ENCODE results near the gene CXCL14.

Gene CXCL14

GRCh38 chr5:135578685-135579341 is at the start of gene CXCL14:
Gene CXCL14, minus strand, starts transcription at chr5:135578991. Its CDS starts 213 bp downstream, at chr5:135578778.
- H3K27me3 Mint-ChIP-seq: peaks cover 74% of the 10 kb centered on the region
- ATAC-seq (replicated peaks; ENCODE audit: extremely low read depth, poor library complexity, severe bottlenecking): no peak

DNA sequence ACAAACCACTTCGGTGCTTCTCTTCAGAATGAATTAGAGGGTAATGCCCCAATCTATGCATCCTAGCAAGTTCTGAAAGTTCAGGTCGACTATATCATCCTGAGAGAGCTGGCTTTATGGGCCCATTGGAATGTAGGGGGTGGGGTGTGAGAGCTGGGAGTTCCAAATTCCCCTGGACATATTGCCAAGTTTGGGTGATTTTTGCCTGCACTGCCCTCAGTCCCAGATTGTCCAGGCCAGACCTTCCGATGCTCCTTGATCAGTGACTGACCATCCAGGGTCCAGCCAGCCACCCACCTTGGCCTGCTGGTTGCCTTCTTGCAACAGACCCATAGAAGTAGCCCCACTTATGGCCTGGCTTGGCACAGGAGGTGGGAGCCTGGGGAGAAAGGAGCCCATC is 47.8 kb upstream of the CXCL14 start:
- Mint-ChIP-seq H3K27me3 (peaks cover 42% of the 10 kb centered on the region), H3K4me3 (no peak overlapping the region), H3K36me3 (ENCODE audit: insufficient read depth) (no peaks in the 10 kb centered on the region), H3K9me3 (no peaks in the 10 kb centered on the region), H3K4me1 (no peaks in the 10 kb centered on the region), H3K27ac (ENCODE audit: low read depth) (no peak overlapping the region)
- ATAC-seq (replicated peaks; ENCODE audit: extremely low read depth, poor library complexity, severe bottlenecking) (no peak), DNase-seq (ENCODE audit: low spot score in 2 of 2) (no peak)

More at GRCh38 chr5:135578685-135579341, at the start of gene CXCL14:
- no peak within 1 kb of the TSS for H3K4me3 Mint-ChIP-seq
- DNase-seq (ENCODE audit: low spot score in 2 of 2): no peak
- H3K27ac Mint-ChIP-seq (ENCODE audit: low read depth): no peak within 1 kb of the TSS
- H3K9me3 Mint-ChIP-seq: no peaks in the 10 kb centered on the region
- no peaks in the 10 kb centered on the region for H3K4me1 Mint-ChIP-seq
- peaks cover 3% of the 10 kb centered on the region for H3K36me3 Mint-ChIP-seq (ENCODE audit: insufficient read depth)

- H3K9me3 Mint-ChIP-seq: no peaks in the 10 kb centered on the region
- H3K36me3 Mint-ChIP-seq (ENCODE audit: insufficient read depth): no peaks in the 10 kb centered on the region
- no peak overlapping the region for H3K4me3 Mint-ChIP-seq
- DNase-seq (ENCODE audit: low spot score in 2 of 2) (no peak), ATAC-seq (replicated peaks; ENCODE audit: extremely low read depth, poor library complexity, severe bottlenecking) (no peak)
- peaks cover 45% of the 10 kb centered on the region for H3K27me3 Mint-ChIP-seq
- no peak overlapping the region for H3K27ac Mint-ChIP-seq (ENCODE audit: low read depth)
- H3K4me1 Mint-ChIP-seq: no peaks in the 10 kb centered on the region
Measured at GRCh38 chr5:135625961-135626360, 47.2 kb upstream of the CXCL14 start.

GRCh38 chr5:135625486-135625885 is 46.7 kb upstream of the CXCL14 start:
- ATAC-seq (replicated peaks; ENCODE audit: extremely low read depth, poor library complexity, severe bottlenecking) (no peak), DNase-seq (ENCODE audit: low spot score in 2 of 2) (no peak)
- no peak overlapping the region for H3K27ac Mint-ChIP-seq (ENCODE audit: low read depth)
- no peak overlapping the region for H3K4me3 Mint-ChIP-seq
- H3K9me3 Mint-ChIP-seq: no peaks in the 10 kb centered on the region
- no peaks in the 10 kb centered on the region for H3K36me3 Mint-ChIP-seq (ENCODE audit: insufficient read depth)
- H3K4me1 Mint-ChIP-seq: no peaks in the 10 kb centered on the region
- peaks cover 45% of the 10 kb centered on the region for H3K27me3 Mint-ChIP-seq

DNA sequence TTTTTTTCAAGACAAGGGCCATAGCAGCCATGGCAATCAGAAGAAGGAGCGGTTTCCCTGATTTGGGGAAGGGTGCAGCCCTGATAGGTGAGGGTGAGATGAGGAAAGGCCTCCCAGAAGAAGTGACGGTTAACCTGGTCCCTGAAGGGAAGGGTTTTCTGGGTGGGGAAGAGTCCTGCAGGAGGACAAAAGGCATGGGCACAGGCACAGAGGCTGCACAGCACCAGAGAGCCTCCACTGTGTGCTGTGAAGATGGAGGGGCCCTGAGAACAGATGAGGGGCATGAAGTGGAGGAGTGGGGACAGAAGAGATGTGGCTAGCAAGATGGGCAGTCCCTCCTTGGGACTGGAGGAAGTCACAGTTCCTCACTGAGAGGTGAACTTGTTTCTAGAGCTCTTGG is 46.3 kb upstream of the CXCL14 start:
- H3K27me3 Mint-ChIP-seq: peaks cover 45% of the 10 kb centered on the region
- DNase-seq (ENCODE audit: low spot score in 2 of 2) (no peak), ATAC-seq (replicated peaks; ENCODE audit: extremely low read depth, poor library complexity, severe bottlenecking) (no peak)
- H3K9me3 Mint-ChIP-seq: no peaks in the 10 kb centered on the region
- no peaks in the 10 kb centered on the region for H3K36me3 Mint-ChIP-seq (ENCODE audit: insufficient read depth)
- no peaks in the 10 kb centered on the region for H3K4me1 Mint-ChIP-seq
- no peak overlapping the region for H3K27ac Mint-ChIP-seq (ENCODE audit: low read depth)
- no peak overlapping the region for H3K4me3 Mint-ChIP-seq

- DNase-seq (ENCODE audit: low spot score in 2 of 2) (no peak), ATAC-seq (replicated peaks; ENCODE audit: extremely low read depth, poor library complexity, severe bottlenecking) (no peak)
- no peaks in the 10 kb centered on the region for H3K36me3 Mint-ChIP-seq (ENCODE audit: insufficient read depth)
- peaks cover 44% of the 10 kb centered on the region for H3K27me3 Mint-ChIP-seq
- no peak overlapping the region for H3K27ac Mint-ChIP-seq (ENCODE audit: low read depth)
- H3K4me1 Mint-ChIP-seq: no peaks in the 10 kb centered on the region
- peaks cover 10% of the 10 kb centered on the region for H3K9me3 Mint-ChIP-seq
- no peak overlapping the region for H3K4me3 Mint-ChIP-seq
Measured at GRCh38 chr5:135623186-135623715, 44.5 kb upstream of the CXCL14 start.

DNA sequence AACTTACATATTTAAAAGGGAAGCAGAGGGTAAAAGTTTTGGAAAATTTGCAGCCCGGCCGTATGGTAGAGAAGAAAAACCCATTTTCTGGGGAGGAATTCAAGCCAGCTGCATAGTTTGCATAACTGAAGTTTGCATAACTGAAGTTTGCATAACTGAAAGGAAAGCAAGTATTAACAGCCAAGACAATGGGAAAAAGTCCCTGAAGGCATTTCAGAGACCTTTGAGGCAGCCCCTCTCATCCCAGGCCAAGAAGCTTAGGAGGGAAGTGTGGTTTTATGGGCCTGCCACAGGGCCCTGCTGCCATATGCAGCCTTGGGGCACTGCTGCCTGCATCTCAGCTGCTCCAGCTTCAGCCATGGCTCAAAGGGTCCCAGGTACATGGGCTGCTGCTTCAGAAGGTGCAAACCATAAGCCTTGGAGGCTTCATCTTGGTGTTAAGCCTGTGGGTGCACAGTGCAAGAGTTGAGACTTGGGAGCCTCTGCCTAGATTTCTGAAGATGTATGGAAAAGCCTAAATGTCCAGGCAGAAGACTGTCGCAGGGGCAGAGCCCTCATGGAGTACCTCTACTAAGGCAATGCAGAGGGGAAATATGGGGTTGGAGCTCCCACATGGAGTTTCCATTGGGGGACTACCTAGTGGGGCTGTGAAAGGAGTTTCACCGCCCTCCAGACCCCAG is 36.9 kb upstream of the CXCL14 start:
- Mint-ChIP-seq H3K27ac (ENCODE audit: low read depth) (no peak overlapping the region), H3K4me1 (no peaks in the 10 kb centered on the region), H3K4me3 (no peak overlapping the region), H3K36me3 (ENCODE audit: insufficient read depth) (no peaks in the 10 kb centered on the region), H3K9me3 (peaks cover 20% of the 10 kb centered on the region), H3K27me3 (peaks cover 35% of the 10 kb centered on the region)
- ATAC-seq (replicated peaks; ENCODE audit: extremely low read depth, poor library complexity, severe bottlenecking) (no peak), DNase-seq (ENCODE audit: low spot score in 2 of 2) (no peak)

DNA sequence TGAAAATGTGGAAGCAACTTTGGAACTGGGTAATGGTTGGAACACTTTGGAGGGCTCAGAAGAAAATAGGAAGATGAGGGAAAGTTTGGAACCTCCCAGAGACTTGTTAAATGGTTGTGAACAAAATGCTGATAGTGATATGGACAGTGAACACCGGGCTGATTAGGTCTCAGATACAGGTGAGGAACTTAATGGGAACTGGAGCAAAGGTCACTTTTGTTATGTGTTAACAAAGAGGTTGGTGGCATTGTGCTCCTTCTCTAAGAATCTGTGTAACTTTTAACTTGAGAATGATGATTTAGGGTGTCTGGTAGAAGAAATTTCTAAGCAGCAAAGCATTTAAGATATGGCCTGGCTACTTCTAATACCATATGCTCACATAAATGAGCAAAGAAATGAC is 36.4 kb upstream of the CXCL14 start:
- Mint-ChIP-seq H3K36me3 (ENCODE audit: insufficient read depth) (no peaks in the 10 kb centered on the region), H3K4me3 (no peak overlapping the region), H3K27ac (ENCODE audit: low read depth) (no peak overlapping the region), H3K4me1 (no peaks in the 10 kb centered on the region), H3K9me3 (peaks cover 20% of the 10 kb centered on the region), H3K27me3 (peaks cover 35% of the 10 kb centered on the region)
- no peak for DNase-seq (ENCODE audit: low spot score in 2 of 2)
- ATAC-seq (replicated peaks; ENCODE audit: extremely low read depth, poor library complexity, severe bottlenecking): no peak

- no peak overlapping the region for H3K4me3 Mint-ChIP-seq
- no peak overlapping the region for H3K27ac Mint-ChIP-seq (ENCODE audit: low read depth)
- peaks cover 5% of the 10 kb centered on the region for H3K9me3 Mint-ChIP-seq
- H3K36me3 Mint-ChIP-seq (ENCODE audit: insufficient read depth): no peaks in the 10 kb centered on the region
- H3K4me1 Mint-ChIP-seq: no peaks in the 10 kb centered on the region
- ATAC-seq (replicated peaks; ENCODE audit: extremely low read depth, poor library complexity, severe bottlenecking): no peak
- H3K27me3 Mint-ChIP-seq: peaks cover 36% of the 10 kb centered on the region
- DNase-seq (ENCODE audit: low spot score in 2 of 2): no peak
Measured at GRCh38 chr5:135609981-135610380, 31.2 kb upstream of the CXCL14 start.

- Mint-ChIP-seq H3K9me3 (no peaks in the 10 kb centered on the region), H3K27ac (ENCODE audit: low read depth) (no peak overlapping the region), H3K4me3 (no peak overlapping the region), H3K4me1 (no peaks in the 10 kb centered on the region), H3K36me3 (ENCODE audit: insufficient read depth) (no peaks in the 10 kb centered on the region), H3K27me3 (peaks cover 38% of the 10 kb centered on the region)
- ATAC-seq (replicated peaks; ENCODE audit: extremely low read depth, poor library complexity, severe bottlenecking) (no peak), DNase-seq (ENCODE audit: low spot score in 2 of 2) (no peak)
Measured at GRCh38 chr5:135608761-135609443, 30.1 kb upstream of the CXCL14 start.

DNA sequence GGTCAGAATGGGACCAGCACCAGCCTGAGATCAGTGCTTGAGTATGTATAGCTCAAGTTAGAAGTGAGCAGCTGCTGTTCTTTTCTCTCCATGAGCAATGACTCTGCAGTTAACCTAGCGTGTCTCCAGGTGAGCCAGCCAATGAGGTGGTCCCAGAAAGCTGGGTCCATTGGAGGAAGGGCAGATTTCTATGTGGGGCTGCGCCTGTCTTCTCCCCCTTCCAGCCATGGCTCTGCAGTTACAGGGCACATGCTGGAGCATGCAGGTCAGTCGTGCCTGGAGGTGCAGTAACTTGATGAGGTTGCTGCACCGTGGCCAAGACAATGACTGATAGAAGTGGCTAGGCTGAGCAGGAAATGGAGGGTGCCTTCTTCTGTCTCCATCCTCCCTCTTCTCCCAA is 29.6 kb upstream of the CXCL14 start:
- H3K9me3 Mint-ChIP-seq: no peaks in the 10 kb centered on the region
- H3K27ac Mint-ChIP-seq (ENCODE audit: low read depth): no peak overlapping the region
- no peak overlapping the region for H3K4me3 Mint-ChIP-seq
- H3K36me3 Mint-ChIP-seq (ENCODE audit: insufficient read depth): no peaks in the 10 kb centered on the region
- peaks cover 38% of the 10 kb centered on the region for H3K27me3 Mint-ChIP-seq
- ATAC-seq (replicated peaks; ENCODE audit: extremely low read depth, poor library complexity, severe bottlenecking) (no peak), DNase-seq (ENCODE audit: low spot score in 2 of 2) (no peak)
- H3K4me1 Mint-ChIP-seq: no peaks in the 10 kb centered on the region

DNA sequence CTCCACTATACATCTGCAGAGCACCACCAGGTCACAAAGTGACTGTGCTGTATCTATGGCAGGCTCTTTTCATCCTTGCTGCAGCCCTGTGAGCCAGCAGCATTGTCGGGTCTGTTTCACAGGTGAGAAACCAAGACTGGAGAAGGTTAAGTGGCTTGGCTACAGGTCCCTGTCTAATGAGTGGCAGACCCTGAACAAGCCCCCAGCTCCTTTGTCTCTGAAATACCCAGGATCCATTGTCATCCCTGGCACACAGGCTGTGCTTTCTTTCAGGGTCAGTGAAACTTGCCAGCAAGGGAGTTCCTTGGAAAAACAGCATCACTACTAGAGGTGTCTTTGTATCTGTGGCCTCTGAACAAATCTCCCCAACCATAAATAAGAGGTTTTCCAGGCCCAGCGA is 27.6 kb upstream of the CXCL14 start:
- H3K9me3 Mint-ChIP-seq: no peaks in the 10 kb centered on the region
- no peak for DNase-seq (ENCODE audit: low spot score in 2 of 2)

DNA sequence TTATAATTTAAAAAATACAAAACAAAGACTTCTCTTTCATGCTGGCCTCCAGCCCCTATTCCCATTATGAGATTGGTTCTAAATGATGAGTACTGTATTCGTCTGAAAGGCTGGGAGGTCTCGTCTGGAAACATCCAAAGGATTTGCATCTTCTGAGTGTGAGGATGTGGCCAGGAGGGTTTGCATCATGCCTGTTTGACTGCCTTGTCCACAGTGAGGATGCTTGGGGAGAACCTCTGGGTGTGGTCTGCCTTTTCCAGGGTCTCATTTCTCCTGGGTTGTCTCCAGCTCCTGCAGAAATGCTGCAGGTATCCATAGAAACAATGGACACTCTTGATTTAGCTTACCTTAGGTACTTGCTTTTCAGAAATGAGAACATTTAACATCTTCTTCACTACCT is 26.4 kb upstream of the CXCL14 start:
- H3K27me3 Mint-ChIP-seq: peaks cover 38% of the 10 kb centered on the region
- no peak overlapping the region for H3K4me3 Mint-ChIP-seq
- H3K4me1 Mint-ChIP-seq: no peaks in the 10 kb centered on the region
- DNase-seq (ENCODE audit: low spot score in 2 of 2) (no peak), ATAC-seq (replicated peaks; ENCODE audit: extremely low read depth, poor library complexity, severe bottlenecking) (no peak)
- no peaks in the 10 kb centered on the region for H3K36me3 Mint-ChIP-seq (ENCODE audit: insufficient read depth)
- no peaks in the 10 kb centered on the region for H3K9me3 Mint-ChIP-seq
- H3K27ac Mint-ChIP-seq (ENCODE audit: low read depth): no peak overlapping the region

More for the DNA sequence above, 27.6 kb upstream of the CXCL14 start:
- H3K36me3 Mint-ChIP-seq (ENCODE audit: insufficient read depth): no peaks in the 10 kb centered on the region
- ATAC-seq (replicated peaks; ENCODE audit: extremely low read depth, poor library complexity, severe bottlenecking): no peak
- peaks cover 38% of the 10 kb centered on the region for H3K27me3 Mint-ChIP-seq
- no peak overlapping the region for H3K4me3 Mint-ChIP-seq
- H3K4me1 Mint-ChIP-seq: no peaks in the 10 kb centered on the region
- no peak overlapping the region for H3K27ac Mint-ChIP-seq (ENCODE audit: low read depth)
